Renal pelvis (tissue), 4 donors: Measurements from ENCODE around the gene IGF2BP3. TPM values are rescaled to one million over a fixed set of nuclear protein-coding genes. Genes with fewer than 3 reads are reported as not detected.
A peak's percentile ranks its signal among the peaks of the same experiment; 100 is the strongest.

ENCODE experiments used
- DNase-seq: peaks from one replicate; pipeline ENCODE4 v3.0.0-alpha.2; 2013
- polyA plus RNA-seq, 3 donors: library from polyadenylated mRNA; unstranded; fragments of 120-200 nt; gene quantifications; one replicate each; pipeline ENCODE4 v1.2.1, GENCODE V29; 2013; ENCODE audit not compliant: insufficient read length in 3 of 3

Gene IGF2BP3
- polyA plus RNA-seq, 3 donors = 57.3 to 90.2 (median 72.1) TPM

DNA sequence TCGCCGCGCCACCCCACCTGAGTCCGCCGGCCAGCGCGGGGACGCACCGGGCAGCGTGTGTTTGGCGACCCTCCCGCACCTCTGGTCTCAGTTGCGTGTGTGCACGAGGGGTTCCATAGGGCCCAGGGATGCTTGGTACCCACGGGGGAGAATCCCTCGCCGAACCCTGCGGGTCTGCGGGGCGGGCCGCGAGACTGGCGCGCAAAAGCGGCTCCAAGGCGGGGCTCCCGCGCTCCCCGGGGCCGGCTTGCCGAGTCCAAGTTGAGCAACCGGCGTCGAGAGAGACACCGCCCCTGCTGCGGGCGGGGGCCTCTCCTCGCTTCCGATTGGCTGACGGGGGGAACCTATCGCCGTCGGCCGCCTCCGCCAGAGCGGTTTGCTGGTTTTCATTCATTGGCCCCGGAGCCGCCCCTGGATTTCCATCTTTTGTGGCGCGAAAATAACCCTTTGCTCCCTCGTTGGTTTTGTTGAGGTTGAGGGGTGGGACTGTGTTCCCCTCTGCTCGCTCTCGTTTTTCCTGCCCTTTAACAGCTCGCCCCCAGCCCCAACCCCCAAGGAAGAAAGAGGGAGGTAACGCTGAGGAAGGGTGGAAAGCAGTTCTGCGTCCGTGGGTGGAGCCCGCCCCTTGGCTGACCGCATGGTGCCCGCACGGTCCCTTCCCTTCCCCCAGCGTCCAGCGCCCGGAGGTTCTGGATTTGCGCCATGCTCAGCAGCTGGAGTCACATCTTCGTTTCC lies 4.0 kb upstream of the IGF2BP3 start:
- DNase-seq = peak; percentile 97

DNA sequence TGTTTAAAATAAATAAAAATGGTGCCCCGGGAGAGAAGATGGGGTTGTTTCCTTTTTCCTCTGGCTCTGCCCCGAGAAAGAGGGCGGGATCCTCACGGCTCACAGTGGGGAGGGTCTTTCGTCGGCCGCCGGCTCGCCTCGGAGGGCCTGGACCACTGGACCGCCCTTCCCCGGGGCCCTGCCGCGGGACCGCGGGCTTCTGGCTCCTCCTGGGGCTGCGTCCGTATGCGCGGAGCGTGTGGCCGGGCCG lies 3.5 kb upstream of the IGF2BP3 start:
- no peak for DNase-seq

DNA sequence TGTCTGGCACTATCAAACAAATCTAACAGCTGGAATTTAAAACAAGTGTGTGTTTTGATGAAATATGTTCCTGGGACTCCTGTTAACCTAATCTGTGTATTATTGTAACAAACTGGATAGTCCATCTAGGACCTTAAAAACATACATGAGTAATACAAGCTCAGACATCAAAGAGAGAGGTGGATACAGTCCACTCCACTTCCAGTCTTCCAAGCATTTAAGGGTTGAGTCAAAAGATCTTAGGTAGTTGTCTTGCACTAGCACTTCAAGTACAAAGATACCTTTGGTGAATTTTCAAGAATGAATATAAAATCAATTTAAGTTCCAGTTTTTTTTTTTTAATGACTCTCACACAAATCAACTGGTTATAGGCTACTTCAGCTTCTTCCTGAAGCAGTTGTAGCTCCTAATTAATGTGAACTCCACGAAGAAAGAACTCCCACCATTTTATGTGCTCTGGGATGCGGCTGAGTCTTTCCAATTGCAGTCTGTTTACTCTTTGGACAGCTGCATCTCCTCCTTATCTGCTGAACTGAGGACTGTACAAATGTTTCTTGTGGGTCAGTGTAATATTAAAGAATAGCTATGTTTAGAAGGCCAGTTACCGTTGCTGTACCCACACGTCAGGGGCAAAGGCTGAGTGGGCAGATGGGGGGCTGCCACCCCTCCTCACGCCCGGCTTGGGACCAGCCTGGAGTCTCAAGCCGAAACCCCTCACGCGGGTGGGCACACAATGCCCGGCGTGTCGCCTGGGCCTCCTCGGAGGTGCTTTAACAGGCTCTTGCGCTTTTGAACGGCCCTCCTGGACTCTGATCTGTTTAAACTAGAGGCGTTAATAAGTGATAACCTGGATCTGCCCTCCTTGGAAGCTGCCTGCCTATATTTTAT lies 2.9 kb upstream of the IGF2BP3 start:
- no peak for DNase-seq

DNA sequence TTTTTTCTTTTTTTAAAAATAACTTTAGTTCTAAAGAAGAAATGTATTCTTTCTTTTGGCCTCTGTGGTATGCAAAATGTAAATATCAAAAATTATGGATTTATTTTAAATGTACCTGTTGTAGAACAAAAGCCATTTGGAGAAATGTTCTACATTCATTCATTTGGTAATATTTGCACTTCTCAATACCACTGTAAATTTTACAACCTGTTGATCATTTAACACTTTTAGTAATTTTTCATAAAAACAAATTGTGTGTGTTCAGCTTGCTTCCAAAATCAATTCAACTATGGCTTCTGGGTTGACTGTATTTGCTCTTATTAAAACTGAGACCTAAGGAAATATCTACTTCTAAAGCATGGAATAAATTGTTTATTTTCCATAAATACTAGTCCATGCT lies 2.3 kb upstream of the IGF2BP3 start:
- no peak for DNase-seq

DNA sequence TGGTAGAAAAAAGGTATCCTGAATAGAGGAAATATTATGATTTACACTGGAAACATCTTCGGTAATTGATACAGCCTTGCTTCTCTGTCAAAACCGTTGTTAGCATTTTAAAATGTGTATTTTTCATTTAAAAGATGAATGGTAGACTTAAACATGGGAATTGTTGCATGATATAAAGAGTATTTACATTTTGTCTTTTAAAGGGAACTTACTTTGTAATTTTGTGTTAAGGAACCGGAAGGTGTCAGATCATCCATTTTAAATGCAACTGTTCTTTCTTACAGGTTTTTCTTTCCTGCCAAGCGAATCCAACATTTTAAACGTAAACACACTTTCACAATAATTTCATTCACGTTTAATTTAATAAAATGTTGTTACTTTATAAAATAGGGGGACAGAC lies 1.8 kb upstream of the IGF2BP3 start:
- DNase-seq = no peak

DNA sequence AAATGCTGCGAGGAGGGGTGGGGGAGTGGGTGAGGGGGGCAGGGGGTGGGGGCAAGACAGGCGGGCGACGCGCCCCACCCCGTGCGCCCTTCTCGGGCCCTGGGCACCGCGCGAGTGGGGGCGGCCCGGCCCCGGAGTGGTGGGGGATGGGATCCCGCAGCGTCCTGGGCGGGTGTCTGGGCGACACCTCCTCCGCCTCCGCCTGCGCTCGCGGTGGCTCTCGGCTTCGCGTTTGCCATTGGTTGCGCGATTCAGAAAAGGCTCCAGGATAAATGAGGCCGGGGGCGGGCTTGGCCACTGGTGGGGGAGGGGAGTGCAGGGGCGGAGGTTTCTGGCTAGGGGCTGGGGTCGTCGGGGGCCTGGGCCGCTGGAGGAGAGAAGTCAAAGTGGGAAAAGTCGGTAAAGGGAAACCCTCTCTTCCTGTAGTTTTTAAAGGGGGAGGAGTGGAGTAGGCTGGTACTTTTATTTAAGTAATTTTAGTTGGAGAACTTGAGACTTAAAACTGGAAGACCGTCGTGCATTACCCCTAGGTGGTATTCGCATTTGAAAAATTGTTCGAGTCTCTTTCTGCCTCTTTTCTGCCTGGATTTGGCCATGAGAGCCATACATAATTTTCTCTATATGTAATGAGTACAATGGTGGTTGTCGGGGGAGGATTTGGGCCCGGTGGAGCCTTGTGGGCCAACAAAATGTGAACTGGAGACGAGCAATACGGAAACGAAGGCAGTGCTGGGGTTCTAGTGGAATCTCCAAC lies 992 bp upstream of the IGF2BP3 start:
- DNase-seq = peak; percentile 90

DNA sequence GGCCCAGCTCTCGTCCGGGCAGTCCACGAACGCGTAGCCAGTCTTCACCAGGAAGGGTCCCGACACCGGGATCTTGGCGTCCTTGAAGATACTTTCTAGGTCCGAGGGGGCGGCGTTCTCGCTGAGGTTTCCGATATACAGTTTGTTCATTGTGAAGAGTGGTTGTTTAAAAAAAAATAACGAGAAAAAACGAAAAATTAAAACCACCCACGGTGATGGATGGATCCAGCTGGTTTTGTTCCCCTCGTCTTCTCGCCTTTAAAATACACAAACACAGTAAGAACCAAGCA lies 385 bp downstream of the IGF2BP3 start:
- DNase-seq = no peak

DNA sequence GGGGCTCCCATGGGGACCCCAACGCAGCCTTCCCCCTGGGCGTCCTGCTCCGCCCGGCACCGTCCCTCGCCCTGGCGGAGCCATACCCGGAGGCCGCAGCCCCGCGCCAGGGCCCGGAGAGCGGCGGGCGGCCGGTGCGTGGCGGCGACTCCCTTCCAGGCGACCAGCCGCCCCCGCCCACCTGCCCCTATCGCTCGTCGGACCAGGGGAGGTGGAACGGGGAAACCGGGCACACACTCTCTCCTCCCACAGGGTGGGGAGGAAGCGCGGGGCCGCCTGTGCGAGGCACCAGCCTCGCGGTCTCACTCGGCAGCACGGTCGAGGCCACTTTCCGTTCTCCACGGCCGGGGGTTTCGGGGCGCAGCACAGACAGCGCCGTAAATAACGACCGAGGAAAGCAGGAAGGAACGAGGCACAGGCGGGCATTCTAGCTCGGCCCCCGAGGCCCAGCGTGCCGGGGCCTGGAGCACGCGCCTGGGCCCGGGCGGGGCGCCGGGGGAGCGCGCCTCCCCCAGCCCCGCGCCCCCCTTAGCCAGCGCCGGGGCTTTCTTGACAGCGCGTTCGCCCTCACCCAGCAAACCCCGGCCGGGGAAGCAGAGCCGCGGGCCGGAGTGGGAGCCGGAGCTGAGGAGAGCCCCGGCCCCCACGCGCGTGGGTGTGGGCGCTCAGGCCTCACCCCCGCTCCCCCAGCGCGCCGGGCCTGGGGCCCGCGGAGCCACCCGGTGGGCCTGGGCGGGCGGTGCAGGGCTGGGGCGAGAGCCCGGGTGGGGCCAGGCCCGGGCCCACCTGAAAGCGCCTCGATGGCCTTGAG lies 936 bp downstream of the IGF2BP3 start:
- DNase-seq = no peak

DNA sequence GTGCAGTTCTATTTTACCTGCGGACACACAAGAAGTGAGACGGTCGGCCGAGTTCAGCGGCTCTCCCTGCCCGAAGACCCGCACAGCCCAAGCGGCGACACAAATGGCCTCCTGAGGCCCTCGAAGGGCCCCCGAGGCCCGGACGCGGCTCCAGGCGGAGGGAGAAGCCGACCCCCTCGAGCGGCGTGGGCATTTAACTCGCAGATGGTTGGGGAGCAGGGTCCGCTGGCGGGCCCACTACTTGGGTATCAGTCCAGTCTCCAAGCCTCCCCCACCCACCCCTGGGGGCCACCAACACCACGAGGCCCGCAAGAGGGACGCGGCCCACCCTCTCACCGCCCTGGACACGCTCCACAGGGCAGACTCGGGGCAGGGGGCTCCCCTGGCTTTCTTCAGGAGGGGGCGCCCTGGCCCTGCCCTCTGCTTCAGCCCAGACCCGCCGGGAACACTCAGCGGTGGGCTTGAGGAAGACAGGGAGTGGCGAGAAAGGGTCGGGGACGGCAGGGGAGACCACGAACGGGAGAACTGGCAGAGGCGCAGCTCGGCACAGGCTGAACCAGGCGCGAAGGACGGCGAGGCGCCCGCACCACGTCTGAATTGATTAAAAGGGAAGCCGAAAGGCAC lies 1.7 kb downstream of the IGF2BP3 start:
- DNase-seq = no peak

DNA sequence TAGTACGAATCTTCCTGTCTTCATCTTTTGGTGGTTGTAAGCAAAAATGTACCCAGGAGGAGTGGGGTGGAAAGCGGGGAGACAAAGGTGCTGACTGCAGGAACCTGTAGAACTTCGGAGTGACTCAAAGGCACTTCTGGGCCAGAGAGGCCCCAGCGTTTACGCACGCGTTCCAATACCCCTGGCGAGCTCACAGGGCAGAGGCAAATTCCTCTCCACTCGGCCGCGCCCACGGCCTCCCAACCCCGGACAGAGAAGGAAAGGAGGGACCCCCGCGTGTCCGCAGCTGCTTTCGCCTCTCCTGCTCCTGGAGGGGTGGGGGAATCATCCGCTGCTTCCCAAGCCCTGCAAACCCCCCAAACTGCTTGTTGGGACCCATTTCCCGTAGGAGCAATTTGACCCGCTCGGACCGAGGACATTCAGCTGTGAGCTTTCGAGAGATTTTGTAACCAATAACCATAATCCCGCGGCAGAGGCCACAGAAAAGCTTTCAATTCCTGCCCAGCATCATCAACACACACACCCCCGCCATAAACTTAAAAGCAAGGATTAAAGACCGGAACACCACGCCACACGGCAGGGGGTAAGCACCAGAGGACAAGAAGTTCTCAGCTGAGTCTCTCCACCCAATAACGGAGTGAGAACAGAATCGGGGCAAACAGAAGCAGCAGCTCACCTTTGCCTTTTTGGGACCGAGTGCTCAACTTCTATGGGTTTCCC lies 2.3 kb downstream of the IGF2BP3 start:
- DNase-seq = peak; percentile 48

DNA sequence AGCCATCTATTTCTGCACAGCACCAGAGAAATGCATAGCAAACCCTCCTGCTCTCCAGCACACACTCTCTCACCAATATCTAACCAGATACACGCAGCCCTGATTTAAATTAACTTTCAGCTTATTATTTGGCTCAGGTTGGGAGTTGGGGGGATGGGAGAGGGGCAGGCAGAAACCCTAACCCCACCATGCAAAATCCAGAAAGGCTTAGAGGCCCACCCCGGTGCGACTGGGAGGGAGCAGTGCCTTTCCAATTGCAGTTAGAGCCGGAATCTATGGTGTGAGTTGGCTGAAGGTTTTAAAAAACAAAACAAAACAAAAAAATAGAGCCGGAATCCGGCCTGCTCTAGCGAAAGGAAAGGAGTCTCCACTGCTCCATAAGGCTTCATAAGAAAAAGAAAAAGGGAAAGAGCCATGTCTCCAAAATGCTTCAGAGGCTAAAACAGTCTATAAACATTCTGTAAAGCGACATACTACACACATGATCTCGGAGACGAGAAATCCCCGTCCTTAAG lies 2.9 kb downstream of the IGF2BP3 start:
- DNase-seq = no peak

DNA sequence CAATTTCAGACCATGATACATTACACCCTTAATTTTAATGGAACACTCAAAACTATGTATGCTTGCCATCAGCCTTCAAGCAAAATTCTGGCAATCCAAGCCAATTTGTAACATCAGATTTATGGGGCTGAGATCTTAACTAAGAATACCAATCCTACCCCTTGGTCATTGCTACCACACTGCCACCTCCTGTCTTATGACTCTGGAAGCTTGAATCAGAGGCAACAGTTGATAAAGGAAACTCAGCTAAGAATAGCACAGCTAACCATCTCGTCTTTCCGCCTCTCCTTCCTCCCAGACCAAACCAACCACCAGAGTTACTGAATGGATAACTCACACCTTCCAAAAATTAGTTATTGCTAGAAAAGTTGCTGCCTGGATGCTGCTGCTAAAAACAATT lies 7.4 kb downstream of the IGF2BP3 start:
- no peak for DNase-seq

DNA sequence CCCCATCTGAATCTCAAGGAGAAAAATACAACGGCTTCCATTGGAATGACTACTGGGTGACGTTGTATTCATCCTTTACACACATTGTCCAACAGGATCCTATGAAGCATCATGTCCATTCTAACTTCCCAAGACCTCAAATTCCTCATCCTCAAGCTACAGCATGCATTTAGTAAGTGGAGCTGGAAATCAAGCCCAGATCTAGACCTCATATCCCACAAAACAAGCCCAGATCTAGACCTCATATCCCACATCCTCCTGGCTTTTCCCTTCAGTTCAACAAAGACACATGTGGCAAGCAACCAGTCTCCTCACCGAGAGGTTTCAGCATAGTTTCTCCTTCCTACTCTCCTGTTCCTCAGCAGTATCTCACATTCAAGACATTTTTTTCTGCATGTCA lies 12.2 kb downstream of the IGF2BP3 start:
- no peak for DNase-seq

DNA sequence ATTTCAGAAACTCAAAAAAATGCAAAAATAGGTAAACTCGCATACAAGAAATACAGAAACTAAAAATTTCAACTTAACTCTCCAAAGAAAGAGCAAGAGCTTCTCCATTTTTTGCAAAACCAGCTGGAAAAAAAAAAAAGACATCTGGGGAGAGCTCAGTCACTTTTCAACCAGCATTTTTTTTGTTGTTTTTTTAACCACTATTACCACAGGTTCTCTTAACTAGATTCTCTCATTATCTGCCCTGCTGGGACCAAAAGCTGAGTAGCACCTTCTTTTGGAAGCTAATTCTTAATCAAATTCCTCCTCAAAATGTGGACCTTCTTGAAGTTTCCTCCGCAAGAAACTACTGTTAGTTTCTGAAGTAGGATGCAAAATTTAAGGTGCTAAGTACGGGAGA lies 14.2 kb downstream of the IGF2BP3 start:
- no peak for DNase-seq

DNA sequence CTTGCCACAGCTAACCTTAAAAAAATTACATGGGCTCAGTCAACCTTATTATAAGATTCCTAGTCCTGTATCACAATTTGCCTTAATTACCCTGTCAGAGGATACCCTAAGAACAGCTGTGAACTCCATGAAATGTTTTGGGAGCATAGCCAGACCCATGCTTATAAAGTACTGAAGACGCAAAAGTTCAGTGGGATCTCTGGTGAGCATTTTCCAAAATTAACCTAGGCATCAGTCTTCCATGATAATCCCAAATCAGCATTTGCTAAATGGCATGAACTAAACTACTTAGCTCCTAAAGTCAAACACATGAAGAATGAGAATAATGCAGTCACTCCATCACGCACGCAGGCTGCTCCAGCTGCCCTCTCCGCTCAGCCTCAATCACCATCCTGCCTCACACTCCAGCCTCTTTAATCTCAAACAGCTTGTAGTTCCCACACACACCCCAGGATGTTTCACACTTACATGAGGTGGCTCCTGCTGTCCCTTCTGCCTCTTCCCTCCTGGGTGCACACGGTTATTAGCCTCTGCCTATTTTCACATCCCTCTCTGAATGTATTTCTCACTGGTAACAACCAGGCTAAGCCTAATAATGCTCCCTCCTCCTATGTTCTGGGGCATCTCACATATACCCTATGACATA lies 15.3 kb downstream of the IGF2BP3 start:
- DNase-seq = no peak

DNA sequence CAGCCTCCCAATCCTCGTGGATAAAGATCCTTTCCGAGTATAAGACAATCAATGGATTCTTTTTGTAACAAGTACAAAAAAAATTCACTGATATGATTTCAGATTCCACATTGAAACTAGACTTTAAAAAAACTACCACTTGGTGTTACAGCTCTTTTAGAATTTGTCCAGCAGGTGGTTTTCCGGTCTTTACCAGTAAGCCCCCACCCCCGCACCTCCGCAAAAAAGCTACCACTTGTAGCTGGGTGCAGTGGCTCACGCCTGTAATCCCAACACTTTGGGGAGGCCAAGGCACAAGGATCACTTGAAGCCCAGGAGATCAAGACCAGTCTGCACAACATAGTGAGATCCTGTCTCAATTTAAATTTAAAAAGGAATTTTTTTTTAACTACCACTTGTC lies 19.8 kb downstream of the IGF2BP3 start:
- DNase-seq = no peak

DNA sequence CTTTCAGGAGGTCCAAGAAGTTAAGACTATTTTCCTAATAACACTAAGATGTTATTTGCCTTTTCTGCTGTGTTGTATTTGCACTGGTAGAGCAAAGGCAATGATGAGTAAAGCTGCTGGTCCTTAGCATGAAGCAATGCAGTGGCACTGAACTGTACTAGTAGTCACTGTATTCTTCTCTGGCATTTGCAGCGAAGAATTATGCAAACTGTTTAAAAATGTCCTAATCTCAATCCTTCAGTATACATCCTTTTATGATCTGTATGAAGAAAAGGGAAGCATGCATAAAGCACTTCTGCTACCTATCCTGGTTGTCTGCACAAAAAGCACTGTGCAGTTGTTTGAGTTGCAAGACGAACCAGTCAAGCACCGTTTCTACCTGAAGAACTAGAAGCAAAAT lies 20.4 kb downstream of the IGF2BP3 start:
- DNase-seq = no peak

DNA sequence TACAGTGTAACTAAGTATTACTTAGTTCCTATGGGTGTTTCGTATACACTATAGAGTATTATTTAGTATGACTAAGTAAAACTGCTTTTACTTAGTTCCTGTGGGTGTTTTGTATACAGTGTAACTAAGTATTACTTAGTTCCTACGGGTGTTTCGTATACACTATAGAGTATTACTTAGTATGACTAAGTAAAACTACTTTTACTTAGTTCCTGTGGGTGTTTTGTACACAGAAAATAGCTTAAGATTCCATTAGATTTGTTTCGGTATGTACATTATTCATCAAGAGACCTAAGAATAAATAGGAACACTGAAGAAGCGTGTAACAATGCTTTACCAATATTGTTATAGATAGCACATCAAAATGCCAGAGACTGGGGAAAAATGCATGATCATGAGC lies 25.0 kb downstream of the IGF2BP3 start:
- DNase-seq = no peak

DNA sequence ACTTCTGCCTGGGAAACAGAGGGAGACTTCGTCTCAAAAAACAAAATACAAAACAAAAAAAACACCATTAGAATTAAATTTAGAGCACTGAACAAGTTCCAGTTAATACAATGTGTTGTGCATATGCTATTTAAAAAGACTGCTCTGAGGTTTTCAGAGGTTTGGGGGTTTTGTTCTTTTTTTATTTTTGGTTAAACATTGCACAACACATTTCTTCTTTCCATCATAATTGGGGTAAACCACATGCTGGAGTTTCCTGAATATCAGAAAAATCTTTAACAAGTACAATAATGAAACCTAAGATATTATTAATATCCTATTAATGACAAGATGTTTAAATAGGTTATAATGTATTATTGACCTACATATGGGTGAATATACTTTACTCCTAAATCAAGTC lies 26.3 kb downstream of the IGF2BP3 start:
- DNase-seq = no peak

DNA sequence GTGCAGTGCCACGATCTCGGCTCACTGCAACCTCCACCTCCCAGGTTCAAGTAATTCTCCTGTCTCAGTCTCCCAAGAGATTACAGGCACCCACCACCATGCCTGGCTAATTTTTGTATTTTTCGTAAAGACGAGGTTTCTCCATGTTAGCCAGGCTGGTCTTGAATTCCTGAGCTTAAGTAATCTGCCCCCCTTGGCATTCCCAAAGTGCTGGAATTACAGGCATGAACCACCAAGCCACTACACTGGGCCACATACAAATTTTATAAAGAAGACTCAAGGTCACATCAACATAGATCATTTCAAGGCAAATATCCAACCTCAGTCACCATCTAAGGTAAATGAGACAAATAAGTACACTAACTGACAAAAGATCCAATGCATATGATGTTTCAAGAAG lies 32.1 kb downstream of the IGF2BP3 start:
- no peak for DNase-seq
